SH-SY5Y (cell line): Measurements from ENCODE around the gene DPYSL4.

Source experiments
- GATA2 ChIP-seq: IDR thresholded peaks from 2 replicates; pipeline ENCODE4 v1.6.1; 2011; ENCODE audit warnings: mild to moderate bottlenecking, low read depth, low read length
- GATA3 ChIP-seq: IDR thresholded peaks from 2 replicates; pipeline ENCODE4 v1.6.1; 2011; ENCODE audit warnings: low read depth, mild to moderate bottlenecking, low read length, moderate library complexity

DNA sequence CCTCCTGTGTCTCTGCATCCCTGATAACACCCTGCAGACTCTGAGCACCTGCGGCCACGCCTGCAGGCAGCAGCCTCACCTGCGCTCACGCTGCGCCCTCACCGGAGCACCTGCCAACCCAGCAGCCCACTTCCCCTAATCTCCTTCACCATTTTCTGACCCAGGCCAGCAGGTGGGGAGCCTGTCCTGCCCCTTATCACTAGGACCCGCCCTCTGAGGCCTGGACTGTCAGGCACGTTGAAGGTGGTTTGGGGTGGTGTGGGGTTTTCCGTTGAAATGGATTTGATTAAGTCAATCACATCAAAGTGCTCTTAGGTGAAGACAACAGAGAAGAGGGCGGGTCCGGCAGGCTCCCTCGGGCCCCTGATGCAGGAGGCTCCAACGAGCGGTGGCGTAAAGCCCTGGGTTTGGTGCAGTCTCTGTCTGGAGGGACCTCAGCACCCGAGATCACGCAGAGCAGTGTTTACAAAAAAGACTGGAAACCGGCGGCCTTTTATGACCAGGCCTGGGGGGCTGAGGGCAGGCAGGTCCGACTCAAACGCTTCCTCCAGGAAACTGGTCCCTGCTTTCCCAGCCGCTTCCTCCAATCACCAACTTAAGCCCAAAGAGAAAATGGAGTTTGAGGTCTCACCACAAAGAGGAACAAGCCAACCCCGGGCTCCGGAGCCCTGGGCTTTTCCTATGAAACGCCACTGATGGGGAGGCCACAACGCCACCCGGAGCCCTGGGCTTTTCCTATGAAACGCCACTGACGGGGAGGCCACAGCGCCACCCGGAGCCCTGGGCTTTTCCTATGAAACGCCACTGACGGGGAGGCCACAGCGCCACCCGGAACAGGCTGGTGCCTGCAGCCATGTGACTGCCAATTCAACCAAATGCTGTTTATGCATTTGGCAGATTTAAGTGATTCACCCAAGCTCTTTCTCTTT lies 45.5 kb downstream of the DPYSL4 start:
- TF ChIP-seq GATA2, result no peak
- no peak for TF ChIP-seq GATA3
